Peyer's patch (tissue), 4 donors: Measurements from ENCODE around the gene MCF2L.

Experiments used
- POLR2A ChIP-seq, 2 donors: fragments of 450-650 bp; IDR thresholded peaks; one replicate each; pipeline ENCODE4 v1.5.1; 2017; ENCODE audit warnings: antibody characterized with exemption in 2 of 2, mild to moderate bottlenecking in 2 of 2, moderate library complexity in 2 of 2
- TF ChIP-seq, protein P1 (sequence below), 6 experiments: fragments of 450-650 bp in 4 of 6; fragments of 200-600 bp in 2 of 6; sonication (generic) in 1 of 6; IDR thresholded peaks; one replicate each; pipeline ENCODE4 v1.5.1; 2017 to 2019; ENCODE audit warnings: antibody characterized with exemption in 6 of 6, mild to moderate bottlenecking in 3 of 6, moderate library complexity in 1 of 6

DNA sequence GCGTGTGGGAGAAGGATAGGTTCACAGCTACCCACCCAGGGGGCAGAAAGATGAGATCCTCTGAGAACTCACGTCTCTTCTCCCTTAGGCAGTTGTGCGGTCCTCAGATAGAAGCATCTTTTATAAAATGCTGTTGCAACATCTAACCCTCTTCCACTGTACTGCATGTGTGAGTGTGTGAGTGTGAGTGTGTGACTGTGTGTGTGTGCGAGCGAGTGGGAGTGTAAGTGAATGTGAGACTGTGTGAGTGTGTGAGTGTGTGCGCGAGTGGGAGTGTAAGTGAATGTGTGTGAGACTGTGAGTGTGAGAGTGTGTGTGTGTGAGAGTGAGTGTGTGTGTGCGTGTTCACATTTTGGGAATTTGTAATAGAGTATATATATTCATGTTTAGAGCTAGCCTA lies 81.0 kb downstream of the MCF2L start:
- TF ChIP-seq, protein P1, sequence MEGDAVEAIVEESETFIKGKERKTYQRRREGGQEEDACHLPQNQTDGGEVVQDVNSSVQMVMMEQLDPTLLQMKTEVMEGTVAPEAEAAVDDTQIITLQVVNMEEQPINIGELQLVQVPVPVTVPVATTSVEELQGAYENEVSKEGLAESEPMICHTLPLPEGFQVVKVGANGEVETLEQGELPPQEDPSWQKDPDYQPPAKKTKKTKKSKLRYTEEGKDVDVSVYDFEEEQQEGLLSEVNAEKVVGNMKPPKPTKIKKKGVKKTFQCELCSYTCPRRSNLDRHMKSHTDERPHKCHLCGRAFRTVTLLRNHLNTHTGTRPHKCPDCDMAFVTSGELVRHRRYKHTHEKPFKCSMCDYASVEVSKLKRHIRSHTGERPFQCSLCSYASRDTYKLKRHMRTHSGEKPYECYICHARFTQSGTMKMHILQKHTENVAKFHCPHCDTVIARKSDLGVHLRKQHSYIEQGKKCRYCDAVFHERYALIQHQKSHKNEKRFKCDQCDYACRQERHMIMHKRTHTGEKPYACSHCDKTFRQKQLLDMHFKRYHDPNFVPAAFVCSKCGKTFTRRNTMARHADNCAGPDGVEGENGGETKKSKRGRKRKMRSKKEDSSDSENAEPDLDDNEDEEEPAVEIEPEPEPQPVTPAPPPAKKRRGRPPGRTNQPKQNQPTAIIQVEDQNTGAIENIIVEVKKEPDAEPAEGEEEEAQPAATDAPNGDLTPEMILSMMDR (IDR thresholded peaks at IDR 0.05), result no peak
- TF ChIP-seq POLR2A (IDR thresholded peaks at IDR 0.05), result no peak
